Calu3 (cell line): ENCODE data around the gene HPS1. TPM values are rescaled to one million over a fixed set of nuclear protein-coding genes. Genes with fewer than 3 reads are reported as not detected.

ENCODE experiments used
- BruUV-seq: library from RNA; stranded (reverse); fragments of 400-500 nt; replicated peaks from 2 replicates; lab custom pipeline; 2021; lab: Mats Ljungman, UMichigan
- CTCF ChIA-PET: fragments of 300-600 bp; sonication (Branson Sonifier 250); formaldehyde crosslinking; loops from one replicate; lab custom pipeline; 2022; ENCODE audit warnings: antibody characterized with exemption; lab: Charles Lee
- DNase-seq: peaks from one replicate; pipeline ENCODE4 v3.0.0; 2022
- H3K27ac Mint-ChIP-seq: one replicate; pipeline ENCODE4 v1.8.0; 2022; ENCODE audit warnings: mixed read lengths; ENCODE audit not compliant: unreplicated experiment
- H3K27me3 Mint-ChIP-seq: one replicate; pipeline ENCODE4 v1.8.0; 2022; ENCODE audit warnings: mixed read lengths; ENCODE audit not compliant: unreplicated experiment
- H3K36me3 Mint-ChIP-seq: one replicate; pipeline ENCODE4 v1.8.0; 2022; ENCODE audit warnings: mild to moderate bottlenecking, moderate library complexity, mixed read lengths; ENCODE audit not compliant: insufficient read depth, unreplicated experiment
- H3K4me1 Mint-ChIP-seq: one replicate; pipeline ENCODE4 v1.8.0; 2022; ENCODE audit warnings: mild to moderate bottlenecking, low read depth, mixed read lengths; ENCODE audit not compliant: unreplicated experiment
- H3K4me3 Mint-ChIP-seq: one replicate; pipeline ENCODE4 v1.8.0; 2022; ENCODE audit warnings: mild to moderate bottlenecking, low read depth, moderate library complexity, mixed read lengths; ENCODE audit not compliant: unreplicated experiment
- H3K9me3 Mint-ChIP-seq: one replicate; pipeline ENCODE4 v1.8.0; 2022; ENCODE audit warnings: low read depth, mixed read lengths; ENCODE audit not compliant: unreplicated experiment
- intact Hi-C: fragments of 100-400 bp; cut with micrococcal nuclease; formaldehyde crosslinking; loops from one replicate; pipeline ENCODE4 v1.10.0; 2022; ENCODE audit not compliant: unreplicated experiment
- total RNA-seq: library from RNA; stranded (reverse); gene quantifications from 2 replicates; pipeline ENCODE4 v1.2.3, GENCODE V29; 2022
- TF ChIP-seq, protein P1 (sequence below): fragments of 200-600 bp; IDR thresholded peaks from one replicate; pipeline ENCODE4 v1.8.0; 2022; ENCODE audit warnings: antibody characterized with exemption; ENCODE audit not compliant: unreplicated experiment

The HPS1 gene
- total RNA-seq, 1 experiment from 2014 or later: 28.1 TPM

DNA sequence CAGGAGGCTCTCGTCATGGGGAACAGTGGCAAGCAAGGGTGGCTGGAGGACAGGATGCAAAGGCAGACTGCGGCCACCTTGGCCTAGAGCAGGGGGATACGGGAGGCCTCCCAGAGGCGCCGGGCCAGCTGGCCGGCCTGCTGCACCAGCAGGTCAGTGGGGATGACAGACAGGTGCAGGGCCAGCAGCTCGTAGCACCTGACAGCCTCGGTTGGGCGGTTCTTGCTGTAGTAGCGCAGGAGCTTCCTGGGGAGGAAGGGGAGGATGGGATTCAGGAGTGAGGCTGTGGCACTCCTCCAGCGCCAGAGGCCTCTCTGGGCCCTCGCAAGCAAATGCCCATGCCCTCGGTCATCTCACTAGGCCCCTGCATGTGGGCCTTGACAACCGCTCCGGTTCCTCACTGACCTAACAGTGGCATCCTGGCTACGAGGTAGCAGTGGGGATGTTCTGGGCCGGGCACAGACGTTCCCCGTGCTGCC lies 29.2 kb downstream of the HPS1 start:
- no peaks in the 10 kb centered on the region for H3K27me3 Mint-ChIP-seq
- H3K36me3 Mint-ChIP-seq: peaks cover 6% of the 10 kb centered on the region
- TF ChIP-seq, protein P1, sequence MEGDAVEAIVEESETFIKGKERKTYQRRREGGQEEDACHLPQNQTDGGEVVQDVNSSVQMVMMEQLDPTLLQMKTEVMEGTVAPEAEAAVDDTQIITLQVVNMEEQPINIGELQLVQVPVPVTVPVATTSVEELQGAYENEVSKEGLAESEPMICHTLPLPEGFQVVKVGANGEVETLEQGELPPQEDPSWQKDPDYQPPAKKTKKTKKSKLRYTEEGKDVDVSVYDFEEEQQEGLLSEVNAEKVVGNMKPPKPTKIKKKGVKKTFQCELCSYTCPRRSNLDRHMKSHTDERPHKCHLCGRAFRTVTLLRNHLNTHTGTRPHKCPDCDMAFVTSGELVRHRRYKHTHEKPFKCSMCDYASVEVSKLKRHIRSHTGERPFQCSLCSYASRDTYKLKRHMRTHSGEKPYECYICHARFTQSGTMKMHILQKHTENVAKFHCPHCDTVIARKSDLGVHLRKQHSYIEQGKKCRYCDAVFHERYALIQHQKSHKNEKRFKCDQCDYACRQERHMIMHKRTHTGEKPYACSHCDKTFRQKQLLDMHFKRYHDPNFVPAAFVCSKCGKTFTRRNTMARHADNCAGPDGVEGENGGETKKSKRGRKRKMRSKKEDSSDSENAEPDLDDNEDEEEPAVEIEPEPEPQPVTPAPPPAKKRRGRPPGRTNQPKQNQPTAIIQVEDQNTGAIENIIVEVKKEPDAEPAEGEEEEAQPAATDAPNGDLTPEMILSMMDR: no peak
- intact Hi-C loops: no loop called here
- H3K4me3 Mint-ChIP-seq: no peak overlapping the region
- H3K27ac Mint-ChIP-seq: no peak overlapping the region
- H3K4me1 Mint-ChIP-seq: no peaks in the 10 kb centered on the region
- BruUV-seq: no TSS peak
- DNase-seq: no peak
- H3K9me3 Mint-ChIP-seq: no peaks in the 10 kb centered on the region
- CTCF ChIA-PET: no interaction called here

DNA sequence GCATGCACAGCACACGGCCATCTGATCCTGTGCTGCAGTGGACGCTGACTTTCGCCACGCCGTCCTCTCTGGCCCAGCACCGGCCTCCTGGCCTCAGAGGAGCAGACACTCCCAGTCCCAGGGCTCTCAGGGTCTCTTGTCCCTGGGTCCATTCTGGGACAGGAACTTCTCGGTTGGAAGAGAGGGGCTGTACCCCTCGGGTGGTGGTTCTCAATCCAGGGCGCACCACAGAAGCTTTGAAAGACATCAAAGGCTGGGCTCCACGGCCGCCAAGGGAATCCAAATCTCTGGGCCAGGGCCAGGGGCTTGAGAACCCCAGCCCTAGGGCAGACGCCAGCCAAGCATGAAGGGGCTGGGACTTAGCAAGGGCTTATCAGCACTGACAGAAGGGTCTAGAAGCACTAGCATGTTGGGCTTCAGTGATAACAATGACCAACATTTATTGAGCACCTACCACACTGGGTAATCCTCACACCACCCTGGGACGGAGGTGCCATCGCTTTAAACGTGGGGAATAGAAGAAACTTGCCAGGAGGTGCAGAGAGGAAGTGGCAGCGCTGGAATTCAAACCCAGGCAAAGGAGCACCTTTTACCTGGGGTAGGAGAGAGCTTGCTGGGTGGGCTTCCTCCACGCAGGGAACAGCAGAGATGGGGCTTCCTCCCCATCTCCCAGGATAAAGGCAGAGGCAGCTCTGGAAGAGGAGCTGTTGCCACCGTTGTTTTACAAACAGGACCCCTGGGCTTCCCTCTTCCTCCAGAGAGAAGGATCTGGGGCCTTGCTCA lies 29.9 kb downstream of the HPS1 start:
- no peaks in the 10 kb centered on the region for H3K4me1 Mint-ChIP-seq
- H3K36me3 Mint-ChIP-seq: peaks cover 6% of the 10 kb centered on the region
- intact Hi-C loops: no loop called here
- H3K9me3 Mint-ChIP-seq: no peaks in the 10 kb centered on the region
- DNase-seq: no peak
- no peak overlapping the region for H3K4me3 Mint-ChIP-seq
- H3K27ac Mint-ChIP-seq: no peak overlapping the region
- CTCF ChIA-PET: no interaction called here
- H3K27me3 Mint-ChIP-seq: no peaks in the 10 kb centered on the region
- BruUV-seq: no TSS peak
- TF ChIP-seq, protein P1: no peak

DNA sequence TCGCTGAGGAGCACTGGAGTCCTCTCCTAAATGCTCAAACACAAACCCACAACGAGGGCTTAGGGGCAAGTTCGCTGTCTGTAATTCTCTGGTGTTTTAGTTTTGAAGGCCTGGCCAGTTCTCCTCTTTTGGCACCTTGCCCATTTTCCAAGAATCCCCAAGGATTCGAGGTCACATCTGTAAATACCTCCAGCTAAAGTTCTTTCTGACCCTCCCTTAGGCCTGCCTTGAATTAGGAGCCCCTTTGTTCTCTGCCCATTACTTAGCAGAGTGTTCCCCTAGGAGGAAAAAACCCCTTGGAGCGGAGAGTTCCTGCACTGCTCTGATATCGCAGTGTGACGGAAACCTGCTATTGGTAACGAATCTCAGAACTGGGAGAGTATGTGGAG lies 31.0 kb downstream of the HPS1 start:
- intact Hi-C loops: no loop called here
- DNase-seq: no peak
- TF ChIP-seq, protein P1: no peak
- Mint-ChIP-seq H3K27me3 (no peaks in the 10 kb centered on the region), H3K9me3 (no peaks in the 10 kb centered on the region), H3K4me1 (no peaks in the 10 kb centered on the region), H3K4me3 (no peak overlapping the region), H3K27ac (no peak overlapping the region), H3K36me3 (peaks cover 6% of the 10 kb centered on the region)
- CTCF ChIA-PET: interaction anchor here (0.6 to 0.7 kb wide), 2 partner anchors 10 to 37 kb away, joined by 3 read pairs; no protein-coding TSS in a partner anchor
- no TSS peak for BruUV-seq

DNA sequence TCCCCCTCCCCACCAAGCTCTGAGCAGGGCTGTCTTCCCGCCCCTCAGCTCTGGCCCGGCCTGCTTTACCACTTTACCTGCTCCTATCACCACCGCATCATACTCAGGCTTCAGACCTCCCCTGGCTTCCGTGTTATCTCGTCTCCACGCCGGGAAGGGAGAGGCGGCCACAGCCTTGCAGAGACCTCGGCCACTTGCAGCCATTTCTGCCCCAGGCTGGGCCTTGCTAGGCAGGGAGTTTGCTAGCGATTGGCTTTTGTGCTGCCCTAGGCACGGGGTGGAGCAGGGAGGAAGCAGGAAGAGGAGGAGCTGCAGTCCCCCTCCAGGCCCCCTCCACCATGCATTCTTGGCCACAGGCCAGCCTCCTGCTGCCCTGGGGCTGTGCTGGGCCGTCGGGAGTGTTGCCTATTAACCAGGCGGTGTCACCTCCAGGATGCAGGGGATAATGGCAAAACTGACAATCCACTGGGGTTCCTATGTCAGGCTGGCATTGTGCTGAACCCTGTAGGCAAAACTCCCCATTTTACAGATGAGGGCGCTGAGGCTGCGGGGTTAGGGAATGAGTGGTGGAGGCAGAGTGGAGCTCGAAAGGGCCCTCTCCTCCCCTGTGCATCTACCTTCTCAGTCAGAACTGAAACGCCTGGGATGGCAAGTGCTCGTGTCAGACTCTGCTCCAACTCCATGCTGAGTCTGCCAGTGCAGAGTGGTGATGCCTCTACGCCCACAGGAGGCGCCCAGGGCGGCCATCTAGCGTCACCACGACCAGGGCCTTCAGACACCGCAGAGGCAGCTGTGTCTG lies 31.6 kb downstream of the HPS1 start, which contains the start of gene PYROXD2:
Gene PYROXD2 (minus strand): TSS at position 251 of the 799 bp plus-strand sequence. CDS start 47 bp downstream, at position 204.
- Mint-ChIP-seq H3K27ac (peak within 1 kb of the TSS; percentile 46), H3K27me3 (no peaks in the 10 kb centered on the region), H3K4me3 (peak within 1 kb of the TSS; percentile 81), H3K4me1 (no peaks in the 10 kb centered on the region), H3K9me3 (no peaks in the 10 kb centered on the region), H3K36me3 (peaks cover 6% of the 10 kb centered on the region)
- peak; percentile 92 for DNase-seq
- CTCF ChIA-PET: interaction anchor here (0.6 to 0.7 kb wide), 3 partner anchors 11 to 244 kb away, joined by 3 read pairs; no protein-coding TSS in a partner anchor
- TF ChIP-seq, protein P1: no peak
- intact Hi-C loops: no loop called here
- no TSS peak for BruUV-seq
